GM21576 (cell line): Measurements from ENCODE around the gene GLS.
A peak's percentile ranks its signal among the peaks of the same experiment; 100 is the strongest.
"Not testable (repeated sequence)": the region's sequence is repeated elsewhere in the genome, so short reads cannot be mapped to it uniquely, and the experiment has no call there.

Experiments used
- ATAC-seq: cut with Tn5 transposase; IDR thresholded peaks from one replicate; pipeline ENCODE4 v1.9.1; 2021; ENCODE audit warnings: mild to moderate bottlenecking, moderate library complexity; ENCODE audit not compliant: unreplicated experiment

GLS gene

GRCh38 chr2:190880378-190881083, at the start of gene GLS:
Gene GLS, plus strand, starts transcription at chr2:190880821. Its CDS starts 264 bp downstream, at chr2:190881085.
- peak; percentile 71 for ATAC-seq

- no peak for ATAC-seq
Observed at GRCh38 chr2:190831941-190832340, 48.7 kb upstream of the GLS start.

GRCh38 chr2:190834890-190835208, 45.8 kb upstream of the GLS start:
- no peak for ATAC-seq

GRCh38 chr2:190835303-190835930, 45.2 kb upstream of the GLS start:
- no peak for ATAC-seq

- no peak for ATAC-seq
Observed at GRCh38 chr2:190836767-190837166, 43.9 kb upstream of the GLS start.

- ATAC-seq = no peak
Observed at GRCh38 chr2:190837420-190837819, 43.2 kb upstream of the GLS start.

- ATAC-seq = no peak
Observed at GRCh38 chr2:190837952-190838361, 42.7 kb upstream of the GLS start.

GRCh38 chr2:190838492-190838910, 42.1 kb upstream of the GLS start:
- ATAC-seq = no peak

- no peak for ATAC-seq
Observed at GRCh38 chr2:190840569-190841172, 40.0 kb upstream of the GLS start.

GRCh38 chr2:190841707-190842505, 38.7 kb upstream of the GLS start:
- no peak for ATAC-seq

GRCh38 chr2:190842606-190843104, 38.0 kb upstream of the GLS start:
- ATAC-seq = no peak

GRCh38 chr2:190843890-190844699, 36.5 kb upstream of the GLS start:
- peak; percentile 88 for ATAC-seq

- no peak for ATAC-seq
Observed at GRCh38 chr2:190844700-190845401, 35.8 kb upstream of the GLS start.

GRCh38 chr2:190846746-190847145, 33.9 kb upstream of the GLS start:
- ATAC-seq = no peak

- ATAC-seq = no peak
Observed at GRCh38 chr2:190847504-190848081, 33.0 kb upstream of the GLS start.

GRCh38 chr2:190849774-190850173, 30.8 kb upstream of the GLS start:
- no peak for ATAC-seq

- ATAC-seq = not testable (repeated sequence)
Observed at GRCh38 chr2:190853022-190853421, 27.6 kb upstream of the GLS start.

- ATAC-seq = no peak
Observed at GRCh38 chr2:190853531-190854383, 26.9 kb upstream of the GLS start.

- ATAC-seq = no peak
Observed at GRCh38 chr2:190854726-190855125, 25.9 kb upstream of the GLS start.
